COLO668 (cell line): ENCODE measurements around the gene ATP13A5.

Source experiments
- DNase-seq: peaks from one replicate; lab custom pipeline; 2025; ENCODE audit not compliant: unreplicated experiment; lab: John Stamatoyannopoulos, UW

The ATP13A5 gene

GRCh38 chr3:193378706-193379105 is at the start of gene ATP13A5:
Gene ATP13A5 (minus strand): TSS chr3:193378753. CDS start chr3:193378725, 28 bp downstream.
- DNase-seq, result no peak

DNA sequence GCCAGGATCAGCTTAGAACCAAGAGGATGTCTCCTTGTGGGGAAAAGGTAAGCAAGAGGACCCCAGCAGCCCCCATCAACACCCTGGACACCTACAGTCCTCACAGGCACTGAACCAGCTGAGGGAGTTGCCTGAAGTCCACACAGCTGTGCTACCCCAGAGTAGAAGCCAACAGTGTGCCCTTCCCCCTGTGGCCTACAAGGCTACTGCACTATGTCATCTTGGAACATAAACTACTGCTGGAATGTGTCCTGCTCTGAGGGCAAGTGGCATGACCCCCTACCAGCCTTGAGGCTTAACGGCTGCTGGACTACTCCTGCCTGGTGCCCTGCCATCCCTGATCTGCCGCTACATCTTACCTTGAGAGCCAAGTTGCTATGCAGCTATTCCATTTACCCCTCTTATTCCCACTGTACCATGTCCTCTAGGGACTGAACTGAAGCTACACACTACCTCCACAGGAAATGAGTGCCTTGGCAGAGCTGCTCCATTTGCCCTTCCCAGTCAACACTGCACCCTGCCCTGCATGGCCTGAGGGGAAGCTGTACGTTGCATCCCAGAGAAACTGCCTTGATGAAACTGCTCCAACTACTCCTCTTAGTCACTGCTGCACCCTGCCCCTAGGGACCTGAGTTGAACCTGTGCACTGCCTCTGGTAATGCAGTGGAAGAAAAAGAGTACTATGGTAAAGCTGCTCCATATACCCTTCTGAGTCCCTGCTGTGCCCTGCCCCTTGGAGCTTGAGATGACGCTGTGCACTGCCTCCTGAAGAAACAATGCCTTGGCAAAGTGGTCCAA is 40.2 kb upstream of the ATP13A5 start:
- DNase-seq, result no peak

DNA sequence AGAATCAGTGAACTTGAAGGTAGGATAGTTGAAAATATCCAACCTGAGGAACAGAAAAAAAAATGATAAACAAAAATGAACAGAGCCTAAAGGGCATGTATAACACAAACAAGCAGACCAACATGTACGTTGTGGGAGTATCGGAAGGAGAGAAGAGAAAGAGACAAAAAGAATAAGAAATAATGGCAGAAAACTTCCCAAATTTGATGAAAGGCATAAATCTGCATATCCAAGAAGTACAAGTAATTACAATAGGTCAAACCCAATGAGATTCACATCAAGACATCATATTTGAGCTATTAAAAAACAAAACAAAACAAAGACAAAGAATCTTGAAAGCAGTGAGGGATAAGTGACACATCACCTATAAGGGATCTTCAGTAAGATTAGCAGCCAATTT is 38.1 kb upstream of the ATP13A5 start:
- no peak for DNase-seq

GRCh38 chr3:193407688-193408087 is 29.1 kb upstream of the ATP13A5 start:
- DNase-seq, result no peak

- DNase-seq, result no peak
These were observed 28.6 kb upstream of the ATP13A5 start for GRCh38 chr3:193407112-193407511.

DNA sequence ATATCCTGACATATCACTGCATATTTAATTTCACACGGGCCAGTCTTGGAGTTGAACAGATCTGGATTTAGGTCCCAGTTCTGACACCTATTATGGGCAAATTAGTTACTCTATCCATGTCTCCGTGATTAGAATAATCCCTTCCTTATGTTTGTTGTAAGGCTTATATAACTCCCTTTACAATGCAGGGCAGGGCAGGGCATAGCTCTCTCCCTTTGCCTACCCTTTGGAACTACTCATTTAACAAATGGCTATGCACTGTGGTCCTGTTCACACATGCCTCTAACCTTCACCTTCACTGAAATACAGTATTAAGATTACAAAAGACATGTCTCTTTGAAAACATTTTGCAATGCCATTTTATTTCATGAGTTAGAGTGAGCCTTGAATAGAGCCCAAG is 24.8 kb upstream of the ATP13A5 start:
- no peak for DNase-seq

- DNase-seq, result no peak
These were observed 21.8 kb upstream of the ATP13A5 start for GRCh38 chr3:193400304-193400703.

DNA sequence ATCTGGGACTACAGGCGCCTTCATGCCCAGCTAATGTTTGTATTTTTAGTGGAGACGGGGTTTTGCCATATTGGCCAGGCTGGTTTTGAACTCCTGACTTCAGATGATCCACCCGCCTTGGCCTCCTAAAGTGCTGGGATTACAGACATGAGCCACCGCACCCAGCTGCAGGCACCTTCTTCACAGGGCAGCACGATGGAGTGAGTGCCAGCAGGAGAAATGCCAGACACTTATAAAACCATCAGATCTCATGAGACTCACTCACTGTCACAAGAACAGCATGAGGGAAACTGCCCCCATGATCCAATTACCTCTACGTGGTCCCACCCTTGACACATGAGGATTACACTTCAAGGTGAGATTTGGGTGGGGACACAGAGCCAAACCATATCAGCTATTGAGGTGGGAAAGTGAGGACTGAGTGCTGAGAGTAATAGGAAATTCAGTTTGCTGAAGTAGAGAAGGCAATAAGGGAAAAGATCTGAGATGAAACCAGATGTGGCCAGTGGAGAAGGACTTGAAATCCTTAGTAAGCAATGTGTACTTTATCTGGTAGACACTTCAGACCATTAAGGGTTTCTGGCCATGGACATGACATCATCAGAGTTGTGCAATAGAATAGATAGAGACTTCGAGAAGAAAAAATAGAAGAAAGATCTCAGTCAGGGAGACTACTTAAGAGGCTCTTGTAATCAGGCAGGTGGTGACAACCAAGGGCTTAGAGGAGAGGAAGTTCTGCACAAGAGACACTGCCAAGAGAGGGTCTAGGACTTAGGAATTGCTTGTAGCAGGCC is 18.1 kb upstream of the ATP13A5 start:
- DNase-seq, result no peak

- no peak for DNase-seq
These were observed 13.3 kb upstream of the ATP13A5 start for GRCh38 chr3:193391902-193392301.

GRCh38 chr3:193389335-193389734 is 10.8 kb upstream of the ATP13A5 start:
- no peak for DNase-seq

GRCh38 chr3:193388361-193388760 is 9.8 kb upstream of the ATP13A5 start:
- DNase-seq, result no peak

- DNase-seq, result no peak
These were observed 9.0 kb upstream of the ATP13A5 start for GRCh38 chr3:193387596-193387995.

DNA sequence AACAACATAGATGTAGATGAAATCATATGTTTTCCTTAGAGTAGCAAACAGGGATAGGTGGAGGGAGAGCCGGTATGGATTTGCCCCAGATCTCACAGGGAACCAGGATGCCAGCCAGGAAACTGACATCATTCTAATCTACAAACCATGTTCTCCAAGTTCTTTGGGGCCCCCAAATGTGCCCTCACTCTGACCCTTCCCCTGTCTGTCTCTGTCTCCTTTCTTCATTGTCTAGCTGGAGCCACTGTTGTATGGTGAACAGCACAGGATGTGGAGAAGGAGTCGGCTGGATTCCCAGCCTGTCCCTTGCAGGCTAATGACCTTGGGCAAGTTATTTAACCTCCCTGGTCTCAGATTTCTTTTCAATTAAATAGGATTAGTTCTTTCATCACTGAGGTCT is 962 bp downstream of the ATP13A5 start:
- no peak for DNase-seq

- no peak for DNase-seq
These were observed 2.9 kb downstream of the ATP13A5 start for GRCh38 chr3:193375614-193376013.

DNA sequence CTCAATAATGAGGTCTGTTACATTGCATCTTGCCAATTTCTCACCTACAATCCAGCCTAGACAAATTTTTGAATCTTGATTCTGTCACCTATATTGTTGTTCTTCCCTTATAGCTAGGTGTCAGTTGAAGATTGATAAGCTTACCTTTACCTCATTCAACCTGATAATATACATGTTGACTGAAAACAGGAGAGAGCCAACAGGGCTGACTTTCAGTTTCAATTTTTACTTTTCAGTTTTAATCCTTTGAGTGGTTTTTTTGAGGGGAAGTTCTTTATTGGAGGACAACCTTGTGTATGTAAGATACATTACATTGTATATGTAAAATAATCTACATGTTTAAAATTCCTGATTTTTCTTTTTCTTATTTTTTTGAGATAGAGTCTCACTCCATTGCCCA is 5.8 kb downstream of the ATP13A5 start:
- DNase-seq, result no peak

DNA sequence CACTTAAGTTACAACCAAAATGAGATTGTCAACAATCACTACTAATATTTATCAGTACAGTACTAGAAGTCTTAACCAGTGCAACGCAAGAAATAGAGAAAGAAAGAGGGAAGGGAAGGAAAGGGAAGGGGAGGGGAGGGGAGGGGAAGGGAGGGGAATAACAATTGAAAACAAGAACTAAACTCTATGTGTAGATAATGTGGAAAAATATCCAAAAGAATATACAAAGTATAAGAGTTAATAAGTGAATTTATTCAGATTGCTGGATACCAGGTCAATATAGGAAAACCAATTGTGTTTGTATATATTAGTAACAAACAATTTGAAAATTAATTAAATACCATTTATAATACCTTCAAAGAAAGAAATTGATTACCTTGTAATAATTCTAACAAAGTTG is 10.7 kb downstream of the ATP13A5 start:
- DNase-seq, result no peak

GRCh38 chr3:193357291-193357690 is 21.3 kb downstream of the ATP13A5 start:
- no peak for DNase-seq

GRCh38 chr3:193354423-193354822 is 24.1 kb downstream of the ATP13A5 start:
- DNase-seq, result no peak

DNA sequence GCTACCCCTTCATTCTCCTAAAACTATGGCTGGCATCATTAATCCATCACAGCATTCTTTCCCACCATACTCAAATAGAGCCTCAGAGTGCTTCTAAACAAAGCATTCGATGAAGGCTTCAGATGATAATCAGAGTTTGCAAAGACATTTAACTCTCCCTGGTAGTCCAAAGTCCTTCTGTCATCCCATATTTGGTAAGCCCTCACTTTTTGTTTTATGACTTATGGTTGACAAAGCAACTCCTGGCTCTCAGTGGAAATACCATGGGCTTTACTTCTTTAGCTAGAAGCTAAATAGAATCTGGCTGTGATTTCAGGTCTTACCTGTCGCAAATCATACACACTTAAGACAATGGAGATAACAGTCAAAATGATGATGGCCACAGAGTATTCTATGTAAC is 27.8 kb downstream of the ATP13A5 start:
- no peak for DNase-seq

DNA sequence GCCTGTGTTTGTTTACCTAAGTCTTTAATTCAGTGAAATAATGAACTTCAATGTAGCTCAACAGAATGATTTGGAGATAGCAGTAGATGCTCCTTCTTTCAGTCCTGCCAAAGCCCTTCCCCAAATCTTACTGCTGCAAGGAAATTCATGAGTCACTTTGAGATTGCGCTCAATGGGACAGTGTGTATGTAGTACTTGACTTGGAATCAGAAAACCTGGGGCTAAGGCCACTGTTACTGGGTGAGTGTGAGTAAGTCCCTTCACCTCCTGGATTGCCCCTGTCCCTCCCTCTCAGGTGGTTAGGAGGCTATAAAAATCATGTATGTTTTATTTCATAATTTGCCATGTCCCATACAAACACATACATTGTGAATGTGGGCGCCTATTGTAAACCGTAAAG is 29.9 kb downstream of the ATP13A5 start:
- no peak for DNase-seq

- DNase-seq, result no peak
These were observed 30.7 kb downstream of the ATP13A5 start for GRCh38 chr3:193347521-193348501.
